HEK293 (cell line): ENCODE results near the gene GDI2.
"Not testable (repeated sequence)": the region's sequence is repeated elsewhere in the genome, so short reads cannot be mapped to it uniquely, and the experiment has no call there.

Experiments used
- CTCF ChIA-PET: fragments of 350-600 bp; formaldehyde crosslinking; extraction: SDS; loops from one replicate; lab custom pipeline; 2021; ENCODE audit warnings: antibody characterized with exemption; lab: Yijun Ruan, JAX
- POLR2A ChIA-PET: fragments of 300-600 bp; formaldehyde crosslinking; extraction: SDS; loops from one replicate; lab custom pipeline; 2020; ENCODE audit warnings: antibody characterized with exemption, inconsistent platforms; lab: Yijun Ruan, JAX
- H3K27ac ChIP-seq: fragments of 200-500 bp; sonication (Bioruptor generic); 2 replicates; pipeline ENCODE4 v1.5.1; 2014; ENCODE audit warnings: low read depth, low read length, control low read depth, inconsistent platforms; ENCODE audit errors: extremely low read depth
- H3K36me3 ChIP-seq, 2 experiments: fragments of 200-500 bp in 1 of 2; sonication (Bioruptor generic) in 1 of 2; 1 replicate in 1 of 2; 2 replicates in 1 of 2; pipeline ENCODE4 v1.5.1; 2014 to 2017; ENCODE audit warnings: inconsistent platforms in 2 of 2, low read length in 2 of 2; ENCODE audit not compliant: control insufficient read depth in 2 of 2, insufficient read depth in 1 of 2
- H3K4me1 ChIP-seq: fragments of 200-500 bp; sonication (Bioruptor generic); 2 replicates; pipeline ENCODE4 v1.5.1; 2014; ENCODE audit warnings: mild to moderate bottlenecking, low read length, inconsistent platforms; ENCODE audit not compliant: control insufficient read depth, insufficient read depth
- H3K4me3 ChIP-seq: 2 replicates; pipeline ENCODE4 v1.5.1; 2011; ENCODE audit warnings: low read depth, mild to moderate bottlenecking, control low read depth, low read length, moderate library complexity
- H3K9me3 ChIP-seq: fragments of 200-500 bp; sonication (Bioruptor generic); 2 replicates; pipeline ENCODE4 v1.5.1; 2014; ENCODE audit warnings: low read depth, low read length, inconsistent platforms; ENCODE audit not compliant: control insufficient read depth, insufficient read depth
- EGR2 ChIP-seq: fragments of 450-650 bp; formaldehyde crosslinking; IDR thresholded peaks from 2 replicates; pipeline ENCODE4 v1.5.1; 2016; ENCODE audit warnings: low read depth, missing biosample characterization, missing genetic modification characterization
- FEZF1 ChIP-seq: fragments of 450-650 bp; formaldehyde crosslinking; IDR thresholded peaks from 2 replicates; pipeline ENCODE4 v1.5.1; 2016; ENCODE audit warnings: missing biosample characterization, missing genetic modification characterization
- KLF16 ChIP-seq: fragments of 450-650 bp; formaldehyde crosslinking; IDR thresholded peaks from 2 replicates; pipeline ENCODE4 v1.5.1; 2017; ENCODE audit warnings: missing biosample characterization, missing genetic modification characterization
- REPIN1 ChIP-seq: fragments of 450-650 bp; formaldehyde crosslinking; IDR thresholded peaks from 2 replicates; pipeline ENCODE4 v1.5.1; 2017; ENCODE audit warnings: missing biosample characterization, missing genetic modification characterization, low read depth
- SP3 ChIP-seq: fragments of 450-650 bp; formaldehyde crosslinking; IDR thresholded peaks from 2 replicates; pipeline ENCODE4 v1.5.1; 2016; ENCODE audit warnings: missing biosample characterization, missing genetic modification characterization
- SP7 ChIP-seq: fragments of 450-650 bp; formaldehyde crosslinking; IDR thresholded peaks from 2 replicates; pipeline ENCODE4 v1.5.1; 2016; ENCODE audit warnings: missing biosample characterization, missing genetic modification characterization
- WT1 ChIP-seq: fragments of 450-650 bp; formaldehyde crosslinking; IDR thresholded peaks from 2 replicates; pipeline ENCODE4 v1.5.1; 2016; ENCODE audit warnings: missing biosample characterization, missing genetic modification characterization
- ZBTB1 ChIP-seq: fragments of 450-650 bp; formaldehyde crosslinking; IDR thresholded peaks from 2 replicates; pipeline ENCODE4 v1.5.1; 2016; ENCODE audit warnings: missing biosample characterization, missing genetic modification characterization
- ZFHX2 ChIP-seq: fragments of 450-650 bp; formaldehyde crosslinking; conservative IDR thresholded peaks from 2 replicates; pipeline ENCODE4 v1.5.1; 2016; ENCODE audit warnings: missing biosample characterization, missing genetic modification characterization
- ZFP37 ChIP-seq: fragments of 450-650 bp; formaldehyde crosslinking; IDR thresholded peaks from 2 replicates; pipeline ENCODE4 v1.5.1; 2016; ENCODE audit warnings: missing biosample characterization, missing genetic modification characterization
- ZNF133 ChIP-seq: fragments of 450-650 bp; formaldehyde crosslinking; IDR thresholded peaks from 2 replicates; pipeline ENCODE4 v1.5.1; 2016; ENCODE audit warnings: missing biosample characterization, missing genetic modification characterization
- ZNF138 ChIP-seq: fragments of 450-650 bp; formaldehyde crosslinking; IDR thresholded peaks from 2 replicates; pipeline ENCODE4 v1.5.1; 2016; ENCODE audit warnings: missing biosample characterization, missing genetic modification characterization, borderline replicate concordance
- ZNF341 ChIP-seq: fragments of 450-650 bp; formaldehyde crosslinking; IDR thresholded peaks from 2 replicates; pipeline ENCODE4; 2016; ENCODE audit warnings: low read depth, missing biosample characterization, missing genetic modification characterization
- ZNF350 ChIP-seq: fragments of 450-650 bp; formaldehyde crosslinking; IDR thresholded peaks from 2 replicates; pipeline ENCODE4 v1.5.0; 2017; ENCODE audit warnings: missing biosample characterization, mild to moderate bottlenecking, missing genetic modification characterization
- ZNF404 ChIP-seq: fragments of 450-650 bp; formaldehyde crosslinking; IDR thresholded peaks from 2 replicates; pipeline ENCODE4 v1.5.1; 2017; ENCODE audit warnings: missing biosample characterization, missing genetic modification characterization
- ZNF510 ChIP-seq: fragments of 450-650 bp; formaldehyde crosslinking; IDR thresholded peaks from 2 replicates; pipeline ENCODE4 v1.5.1; 2018; ENCODE audit warnings: mild to moderate bottlenecking, missing genetic modification characterization, missing biosample characterization; ENCODE audit not compliant: insufficient replicate concordance
- ZNF558 ChIP-seq: fragments of 450-650 bp; formaldehyde crosslinking; IDR thresholded peaks from 2 replicates; pipeline ENCODE4 v1.5.1; 2016; ENCODE audit warnings: missing biosample characterization, missing genetic modification characterization
- ZNF585B ChIP-seq: fragments of 450-650 bp; formaldehyde crosslinking; IDR thresholded peaks from 2 replicates; pipeline ENCODE4 v1.5.1; 2016; ENCODE audit warnings: missing biosample characterization, missing genetic modification characterization
- ZNF654 ChIP-seq: fragments of 450-650 bp; formaldehyde crosslinking; IDR thresholded peaks from 2 replicates; pipeline ENCODE4 v1.5.1; 2016; ENCODE audit warnings: low read depth, missing biosample characterization, missing genetic modification characterization
- ZNF658 ChIP-seq: fragments of 450-650 bp; formaldehyde crosslinking; IDR thresholded peaks from 2 replicates; pipeline ENCODE4; 2016; ENCODE audit warnings: missing biosample characterization, missing genetic modification characterization
- ZNF701 ChIP-seq: fragments of 450-650 bp; formaldehyde crosslinking; IDR thresholded peaks from 2 replicates; pipeline ENCODE4 v1.5.1; 2016; ENCODE audit warnings: missing biosample characterization, missing genetic modification characterization
- ZNF792 ChIP-seq: fragments of 450-650 bp; formaldehyde crosslinking; IDR thresholded peaks from 2 replicates; pipeline ENCODE4 v1.5.1; 2016; ENCODE audit warnings: missing biosample characterization, missing genetic modification characterization
- ZNF830 ChIP-seq: fragments of 450-650 bp; IDR thresholded peaks from 2 replicates; pipeline ENCODE4 v1.5.0; 2018; ENCODE audit warnings: missing biosample characterization, missing genetic modification characterization, low read depth, mild to moderate bottlenecking, moderate library complexity
- TF ChIP-seq, protein P1 (sequence below): fragments of 450-650 bp; formaldehyde crosslinking; IDR thresholded peaks from 2 replicates; pipeline ENCODE4 v1.5.1; 2016; ENCODE audit warnings: missing biosample characterization, missing genetic modification characterization
- TF ChIP-seq, protein P2 (sequence below): fragments of 450-650 bp; formaldehyde crosslinking; IDR thresholded peaks from 2 replicates; pipeline ENCODE4 v1.5.1; 2016; ENCODE audit warnings: missing biosample characterization, missing genetic modification characterization
- TF ChIP-seq, protein P3 (sequence below): fragments of 450-650 bp; formaldehyde crosslinking; IDR thresholded peaks from 2 replicates; pipeline ENCODE4 v1.5.1; 2016; ENCODE audit warnings: missing biosample characterization, missing genetic modification characterization

Gene GDI2

DNA sequence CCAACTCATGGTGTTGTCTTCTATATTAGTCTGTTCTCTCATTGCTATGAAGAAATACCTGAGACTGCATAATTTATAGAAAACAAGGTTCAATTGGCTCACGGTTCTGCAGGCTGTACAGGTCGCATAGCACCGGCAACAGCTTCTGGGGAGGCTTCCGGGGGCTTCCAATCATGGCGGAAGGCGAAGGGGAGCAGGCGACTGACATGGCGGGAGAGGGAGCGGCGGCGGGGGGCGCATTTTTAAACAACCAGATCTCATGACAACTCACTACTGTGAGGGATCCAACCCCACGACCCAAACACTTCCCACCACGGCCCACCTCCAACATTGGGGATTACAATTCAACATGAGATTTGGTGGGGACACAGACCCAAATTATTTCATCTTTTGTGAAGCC lies 28.7 kb upstream of the GDI2 start:
- TF ChIP-seq ZNF510 (tag by site-specific recombination), result no peak
- no peak for TF ChIP-seq ZBTB1
- TF ChIP-seq ZNF133 (tag by site-specific recombination), result no peak
- TF ChIP-seq ZNF138 (tag by site-specific recombination), result no peak
- no peak for TF ChIP-seq ZNF654
- TF ChIP-seq ZNF404 (tag by site-specific recombination), result no peak
- no peak for TF ChIP-seq ZNF558
- no peak for TF ChIP-seq ZNF341 (tag by site-specific recombination)
- TF ChIP-seq, protein P1, sequence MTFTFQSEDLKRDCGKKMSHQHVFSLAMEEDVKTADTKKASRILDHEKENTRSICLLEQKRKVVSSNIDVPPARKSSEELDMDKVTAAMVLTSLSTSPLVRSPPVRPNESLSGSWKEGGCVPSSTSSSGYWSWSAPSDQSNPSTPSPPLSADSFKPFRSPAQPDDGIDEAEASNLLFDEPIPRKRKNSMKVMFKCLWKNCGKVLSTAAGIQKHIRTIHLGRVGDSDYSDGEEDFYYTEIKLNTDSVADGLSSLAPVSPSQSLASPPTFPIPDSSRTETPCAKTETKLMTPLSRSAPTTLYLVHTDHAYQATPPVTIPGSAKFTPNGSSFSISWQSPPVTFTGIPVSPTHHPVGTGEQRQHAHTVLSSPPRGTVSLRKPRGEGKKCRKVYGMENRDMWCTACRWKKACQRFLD, result no peak
- TF ChIP-seq ZNF350 (tag by site-specific recombination), result no peak
- TF ChIP-seq, protein P2, sequence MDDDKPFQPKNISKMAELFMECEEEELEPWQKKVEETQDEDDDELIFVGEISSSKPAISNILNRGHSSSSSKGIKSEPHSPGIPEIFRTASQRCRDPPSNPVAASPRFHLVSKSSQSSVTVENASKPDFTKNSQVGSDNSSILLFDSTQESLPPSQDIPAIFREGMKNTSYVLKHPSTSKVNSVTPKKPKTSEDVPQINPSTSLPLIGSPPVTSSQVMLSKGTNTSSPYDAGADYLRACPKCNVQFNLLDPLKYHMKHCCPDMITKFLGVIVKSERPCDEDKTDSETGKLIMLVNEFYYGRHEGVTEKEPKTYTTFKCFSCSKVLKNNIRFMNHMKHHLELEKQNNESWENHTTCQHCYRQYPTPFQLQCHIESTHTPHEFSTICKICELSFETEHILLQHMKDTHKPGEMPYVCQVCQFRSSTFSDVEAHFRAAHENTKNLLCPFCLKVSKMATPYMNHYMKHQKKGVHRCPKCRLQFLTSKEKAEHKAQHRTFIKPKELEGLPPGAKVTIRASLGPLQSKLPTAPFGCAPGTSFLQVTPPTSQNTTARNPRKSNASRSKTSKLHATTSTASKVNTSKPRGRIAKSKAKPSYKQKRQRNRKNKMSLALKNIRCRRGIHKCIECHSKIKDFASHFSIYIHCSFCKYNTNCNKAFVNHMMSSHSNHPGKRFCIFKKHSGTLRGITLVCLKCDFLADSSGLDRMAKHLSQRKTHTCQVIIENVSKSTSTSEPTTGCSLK (tag by site-specific recombination), result no peak
- no peak for TF ChIP-seq REPIN1 (tag by site-specific recombination)
- TF ChIP-seq KLF16 (tag by site-specific recombination), result no peak
- no peak for TF ChIP-seq FEZF1
- TF ChIP-seq ZNF792 (tag by site-specific recombination), result no peak
- TF ChIP-seq ZNF585B (tag by site-specific recombination), result no peak
- no peaks in the 10 kb centered on the region for H3K4me1 ChIP-seq
- H3K9me3 ChIP-seq, result no peaks in the 10 kb centered on the region
- ChIA-PET CTCF (interaction anchor here (0.7 to 1.0 kb wide), 3 partner anchors 24 to 100 kb away, joined by 4 to 5 read pairs (median 4); no protein-coding TSS in a partner anchor), POLR2A (interaction anchor here (0.6 kb wide), 1 partner anchor 18 kb away, joined by 3 read pairs; no protein-coding TSS in a partner anchor)
- no peak overlapping the region for H3K27ac ChIP-seq
- H3K36me3 ChIP-seq, result no peaks in the 10 kb centered on the region
- no peak overlapping the region for H3K4me3 ChIP-seq

DNA sequence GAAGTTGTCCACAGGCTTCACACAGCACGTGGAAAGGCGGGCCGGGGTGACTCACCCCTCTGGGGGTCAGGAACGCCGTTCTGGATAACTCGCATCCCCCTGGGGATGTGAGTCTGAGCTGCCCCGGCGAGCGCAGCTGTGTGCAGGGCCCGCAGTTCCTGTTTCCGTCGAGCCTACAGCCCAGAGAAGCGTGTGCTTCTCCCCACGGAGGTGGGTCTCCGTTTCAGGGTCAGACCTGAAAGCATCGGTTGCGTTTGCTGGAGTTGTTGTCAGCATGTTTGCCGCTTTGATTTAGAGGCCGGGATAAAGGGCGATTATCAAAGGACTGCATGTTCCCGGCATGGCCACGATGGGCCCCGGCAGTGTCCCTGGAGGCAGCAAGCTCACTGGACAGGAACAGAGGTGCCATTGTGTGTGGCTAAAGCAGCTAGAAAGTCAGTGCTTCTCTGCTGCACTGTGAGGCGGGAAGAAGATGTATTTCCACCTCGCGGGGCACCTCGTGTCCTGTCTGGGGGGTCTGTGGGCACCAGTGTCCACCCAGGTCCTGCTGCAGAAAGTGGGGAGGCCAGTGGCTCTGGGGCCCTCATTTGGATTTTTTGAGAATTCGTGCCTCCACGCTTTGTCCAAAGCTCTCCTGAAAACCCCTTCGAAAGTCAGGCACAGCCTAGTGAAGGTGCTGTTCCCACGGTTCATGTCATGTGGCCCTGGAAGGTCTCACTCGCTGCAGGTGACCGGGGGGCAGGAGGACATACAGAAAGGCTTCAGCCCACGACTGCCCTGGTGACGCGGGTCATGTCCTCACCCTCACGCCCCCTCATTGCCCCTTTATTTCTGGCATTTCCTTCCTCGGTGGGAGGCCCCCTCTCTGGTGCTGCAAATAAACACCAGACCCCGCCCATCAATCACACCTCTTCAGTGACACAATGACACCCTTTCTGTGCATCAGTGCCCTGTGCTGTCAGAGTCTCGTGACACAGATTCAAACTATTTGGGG lies 27.4 kb upstream of the GDI2 start:
- ChIA-PET POLR2A (interaction anchor here (1.0 kb wide), 1 partner anchor 27 kb away, joined by 3 read pairs; the partner anchor contains the start of gene GDI2), CTCF (interaction anchor here (0.5 to 0.7 kb wide), 2 partner anchors 23 to 600 kb away, joined by 3 to 5 read pairs; no protein-coding TSS in a partner anchor)
- H3K4me3 ChIP-seq, result no peak overlapping the region
- no peaks in the 10 kb centered on the region for H3K4me1 ChIP-seq
- no peaks in the 10 kb centered on the region for H3K9me3 ChIP-seq
- H3K36me3 ChIP-seq, result no peaks in the 10 kb centered on the region
- no peak overlapping the region for H3K27ac ChIP-seq
- TF ChIP-seq WT1 (tag by site-specific recombination) (no peak), ZNF658 (no peak), EGR2 (tag by site-specific recombination) (peak; percentile 68), ZFP37 (tag by site-specific recombination) (no peak), SP3 (no peak), ZFHX2 (tag by site-specific recombination) (peak; percentile 58; the same call in 1 of the 2 replicates), ZNF558 (no peak), ZNF701 (no peak), ZNF830 (tag by site-specific recombination) (no peak), SP7 (tag by site-specific recombination) (no peak)
- TF ChIP-seq, protein P3, sequence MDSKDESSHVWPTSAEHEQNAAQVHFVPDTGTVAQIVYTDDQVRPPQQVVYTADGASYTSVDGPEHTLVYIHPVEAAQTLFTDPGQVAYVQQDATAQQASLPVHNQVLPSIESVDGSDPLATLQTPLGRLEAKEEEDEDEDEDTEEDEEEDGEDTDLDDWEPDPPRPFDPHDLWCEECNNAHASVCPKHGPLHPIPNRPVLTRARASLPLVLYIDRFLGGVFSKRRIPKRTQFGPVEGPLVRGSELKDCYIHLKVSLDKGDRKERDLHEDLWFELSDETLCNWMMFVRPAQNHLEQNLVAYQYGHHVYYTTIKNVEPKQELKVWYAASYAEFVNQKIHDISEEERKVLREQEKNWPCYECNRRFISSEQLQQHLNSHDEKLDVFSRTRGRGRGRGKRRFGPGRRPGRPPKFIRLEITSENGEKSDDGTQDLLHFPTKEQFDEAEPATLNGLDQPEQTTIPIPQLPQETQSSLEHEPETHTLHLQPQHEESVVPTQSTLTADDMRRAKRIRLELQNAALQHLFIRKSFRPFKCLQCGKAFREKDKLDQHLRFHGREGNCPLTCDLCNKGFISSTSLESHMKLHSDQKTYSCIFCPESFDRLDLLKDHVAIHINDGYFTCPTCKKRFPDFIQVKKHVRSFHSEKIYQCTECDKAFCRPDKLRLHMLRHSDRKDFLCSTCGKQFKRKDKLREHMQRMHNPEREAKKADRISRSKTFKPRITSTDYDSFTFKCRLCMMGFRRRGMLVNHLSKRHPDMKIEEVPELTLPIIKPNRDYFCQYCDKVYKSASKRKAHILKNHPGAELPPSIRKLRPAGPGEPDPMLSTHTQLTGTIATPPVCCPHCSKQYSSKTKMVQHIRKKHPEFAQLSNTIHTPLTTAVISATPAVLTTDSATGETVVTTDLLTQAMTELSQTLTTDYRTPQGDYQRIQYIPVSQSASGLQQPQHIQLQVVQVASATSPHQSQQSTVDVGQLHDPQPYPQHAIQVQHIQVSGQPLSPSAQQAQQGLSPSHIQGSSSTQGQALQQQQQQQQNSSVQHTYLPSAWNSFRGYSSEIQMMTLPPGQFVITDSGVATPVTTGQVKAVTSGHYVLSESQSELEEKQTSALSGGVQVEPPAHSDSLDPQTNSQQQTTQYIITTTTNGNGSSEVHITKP (tag by site-specific recombination), result peak; percentile 49; the same call in 1 of the 2 replicates

DNA sequence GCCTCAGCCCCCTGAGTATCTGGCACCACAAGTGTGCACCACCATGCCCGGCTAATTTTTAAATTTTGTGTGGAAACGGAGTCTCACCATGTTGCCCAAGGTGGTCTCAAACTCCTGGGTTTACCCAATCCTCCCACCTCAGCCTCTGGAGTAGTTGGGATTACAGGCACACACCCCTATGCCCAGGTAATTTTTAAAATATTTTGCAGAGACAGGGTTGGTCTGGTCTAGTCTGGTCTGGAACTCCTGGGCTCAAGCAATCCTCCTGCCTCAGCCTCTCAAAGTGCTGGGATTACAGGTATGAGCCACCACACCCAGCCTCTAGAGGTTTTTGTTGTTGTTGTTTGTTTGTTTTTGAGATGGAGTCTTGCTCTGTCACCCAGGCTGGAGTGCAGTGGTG lies 22.9 kb upstream of the GDI2 start:
- H3K4me1 ChIP-seq, CTCF ChIA-PET, H3K36me3 ChIP-seq, H3K9me3 ChIP-seq, H3K4me3 ChIP-seq, H3K27ac ChIP-seq, POLR2A ChIA-PET: not testable (repeated sequence)
